HL-60 (cell line): ENCODE data around the gene ADGRE3.

Source experiments
- GABPA ChIP-seq: IDR thresholded peaks from 2 replicates; pipeline ENCODE4 v1.6.1; 2012; ENCODE audit warnings: low read depth
- POLR2AphosphoS5 ChIP-seq: IDR thresholded peaks from 2 replicates; pipeline ENCODE4 v1.6.1; 2012; ENCODE audit warnings: low read depth

DNA sequence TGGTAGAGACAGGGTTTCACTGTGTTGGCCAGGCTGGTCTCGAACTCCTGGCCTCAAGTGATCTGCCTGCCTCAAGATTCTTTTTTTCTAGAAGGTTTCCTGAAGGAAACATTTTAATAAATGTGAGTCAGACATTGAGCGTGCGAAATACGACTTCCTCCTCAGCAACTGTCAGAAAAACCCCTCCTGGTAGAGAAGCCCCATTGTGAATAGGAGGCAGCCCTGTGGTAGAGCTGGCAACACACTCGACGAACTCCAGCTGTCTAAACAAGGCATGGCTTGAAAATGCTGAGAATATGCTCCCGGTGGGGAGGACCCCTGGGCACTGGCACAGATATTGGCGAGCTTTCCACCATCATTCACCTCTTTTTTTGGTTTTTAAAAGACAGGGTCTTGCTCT, 25.0 kb upstream of the ADGRE3 start:
- TF ChIP-seq POLR2AphosphoS5 (no peak), GABPA (no peak)
